HG03039 (cell line): ENCODE data around the gene CFAP157.
A peak's percentile ranks its signal among the peaks of the same experiment; 100 is the strongest.

Experiments
- ATAC-seq: cut with Tn5 transposase; IDR thresholded peaks from one replicate; pipeline ENCODE4 v1.9.1; 2021; ENCODE audit warnings: mild to moderate bottlenecking, moderate library complexity; ENCODE audit not compliant: unreplicated experiment

The CFAP157 gene

GRCh38 chr9:127714951-127715469, 8.2 kb downstream of the CFAP157 start:
- no peak for ATAC-seq

GRCh38 chr9:127715470-127716337, 8.9 kb downstream of the CFAP157 start, which contains the start of the genes PTRH1 and TTC16:
TSS of gene PTRH1 (minus strand) at chr9:127715663. CDS start at chr9:127715639, 24 bp downstream.
TSS of gene TTC16 (plus strand) at chr9:127716079. CDS start at chr9:127716146, 67 bp downstream.
- ATAC-seq: peak; percentile 89

DNA sequence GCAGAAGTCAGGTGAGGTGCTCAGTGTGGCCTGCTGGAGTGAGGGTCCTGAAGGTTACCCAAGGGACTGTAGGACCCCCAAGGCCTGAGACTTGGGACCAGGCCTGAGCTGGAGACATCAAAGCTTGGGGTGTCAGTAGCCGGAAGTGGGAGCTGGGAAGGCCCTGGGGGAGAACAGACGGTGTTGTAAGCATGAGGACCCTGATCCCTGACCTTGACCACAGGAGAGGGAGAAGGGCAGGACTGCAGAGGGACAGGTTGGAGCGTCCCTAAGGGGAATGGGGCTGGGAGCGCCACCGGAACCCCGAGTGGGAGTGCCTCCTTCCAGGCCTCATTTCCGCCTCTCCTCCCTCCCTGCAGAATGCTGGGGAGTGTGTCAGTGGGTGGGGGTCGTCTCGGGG, 9.6 kb downstream of the CFAP157 start:
- no peak for ATAC-seq

GRCh38 chr9:127717766-127718165, 11.0 kb downstream of the CFAP157 start:
- ATAC-seq: no peak

DNA sequence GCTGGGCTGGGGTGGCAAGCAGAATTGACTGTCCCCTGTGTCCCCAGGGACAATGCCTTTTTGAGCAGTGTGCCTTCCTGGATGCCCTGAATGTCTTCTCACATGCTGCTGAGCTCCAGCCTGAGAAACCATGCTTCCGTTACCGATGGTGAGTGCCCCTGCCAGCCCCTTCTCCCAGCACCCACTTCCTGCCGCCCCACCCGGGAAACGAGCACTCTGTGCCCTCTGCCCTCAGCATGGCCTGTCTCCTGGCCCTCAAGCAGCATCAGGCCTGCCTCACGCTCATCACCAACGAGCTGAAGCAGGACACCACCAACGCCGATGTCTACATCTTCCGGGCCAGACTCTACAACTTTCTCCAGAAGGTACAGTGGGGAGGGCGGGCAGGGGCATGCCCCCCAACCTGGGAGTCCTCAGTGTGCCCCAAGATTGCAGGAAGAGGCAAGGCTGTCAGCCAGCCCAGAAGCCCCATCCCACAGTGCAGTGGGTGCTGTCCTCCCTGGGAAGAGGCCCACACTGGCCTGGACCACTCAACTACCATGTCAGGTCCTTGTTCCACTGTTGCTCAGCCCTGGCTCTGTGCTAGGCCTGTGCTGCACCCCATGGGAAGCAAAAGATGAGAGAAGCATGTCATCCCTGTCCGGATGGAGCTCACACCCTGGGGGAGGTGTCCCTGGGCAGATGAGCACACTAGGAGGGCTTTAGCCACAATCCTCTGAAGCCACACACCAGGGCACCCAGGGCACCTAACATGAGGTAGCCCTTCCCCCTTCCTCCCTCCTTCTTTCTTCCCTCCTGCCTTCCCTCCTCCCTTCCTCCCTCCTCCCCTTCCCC, 13.5 kb downstream of the CFAP157 start:
- no peak for ATAC-seq

DNA sequence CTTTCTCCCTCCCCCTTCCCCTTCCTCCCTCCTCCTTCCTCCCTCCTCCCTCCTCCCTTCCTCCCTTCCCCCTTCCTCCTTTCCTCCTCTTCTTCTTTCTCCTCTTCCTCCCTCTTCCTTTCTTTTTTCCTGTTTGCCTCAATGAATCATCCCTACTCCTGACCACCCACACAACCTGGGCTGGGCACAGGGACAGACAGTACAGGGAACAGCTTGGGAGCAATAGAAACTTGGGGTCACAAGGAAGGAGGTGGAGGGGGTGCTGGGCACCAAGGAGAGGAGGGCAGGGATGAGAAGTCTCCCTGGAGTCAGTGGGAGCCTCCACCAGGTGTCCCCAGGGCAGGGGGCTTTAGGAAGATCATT, 14.1 kb downstream of the CFAP157 start:
- no peak for ATAC-seq

DNA sequence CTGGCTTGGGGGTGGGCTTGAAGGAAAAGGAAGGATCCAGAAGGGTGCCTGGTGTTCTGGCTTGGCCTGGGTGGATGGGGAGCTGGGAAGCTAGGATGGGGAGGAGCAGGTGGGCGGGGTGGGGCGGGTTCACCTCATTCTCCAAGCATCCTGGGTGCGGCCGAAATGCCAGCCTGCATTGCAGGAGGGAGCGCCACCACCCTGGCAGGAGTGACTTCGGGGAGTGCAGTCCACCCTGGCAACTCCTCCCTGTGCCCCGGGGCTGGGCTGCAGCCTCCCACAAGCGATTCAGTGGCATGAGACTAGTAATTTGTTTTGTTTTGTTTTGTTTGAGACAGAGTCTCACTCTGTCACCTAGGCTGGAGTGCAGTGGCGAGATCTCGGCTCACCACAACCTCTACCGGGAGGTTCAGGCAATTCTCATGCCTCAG, 14.6 kb downstream of the CFAP157 start:
- no peak for ATAC-seq

GRCh38 chr9:127722055-127722745, 15.4 kb downstream of the CFAP157 start:
- ATAC-seq: no peak

GRCh38 chr9:127723013-127723412, 16.2 kb downstream of the CFAP157 start:
- ATAC-seq: no peak

DNA sequence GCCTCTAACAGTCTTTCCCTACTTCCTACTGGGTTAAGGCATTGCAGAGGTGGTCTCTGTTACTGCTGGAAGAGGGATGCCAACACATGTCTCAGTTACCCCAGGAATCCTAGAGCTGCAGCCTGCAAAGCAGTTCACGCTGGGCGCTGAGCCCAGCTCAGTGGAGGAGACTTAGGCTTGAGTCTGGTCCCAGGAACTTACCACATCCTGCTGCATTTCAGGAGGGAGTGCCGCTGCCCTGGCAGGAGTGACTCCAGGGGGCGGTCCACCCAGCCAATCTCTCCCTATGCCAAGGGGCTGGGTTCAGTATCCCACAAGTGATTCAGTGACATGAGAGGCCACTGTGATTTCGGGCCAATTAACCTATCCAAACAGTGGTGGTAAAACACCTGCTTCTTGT, 16.7 kb downstream of the CFAP157 start:
- no peak for ATAC-seq

DNA sequence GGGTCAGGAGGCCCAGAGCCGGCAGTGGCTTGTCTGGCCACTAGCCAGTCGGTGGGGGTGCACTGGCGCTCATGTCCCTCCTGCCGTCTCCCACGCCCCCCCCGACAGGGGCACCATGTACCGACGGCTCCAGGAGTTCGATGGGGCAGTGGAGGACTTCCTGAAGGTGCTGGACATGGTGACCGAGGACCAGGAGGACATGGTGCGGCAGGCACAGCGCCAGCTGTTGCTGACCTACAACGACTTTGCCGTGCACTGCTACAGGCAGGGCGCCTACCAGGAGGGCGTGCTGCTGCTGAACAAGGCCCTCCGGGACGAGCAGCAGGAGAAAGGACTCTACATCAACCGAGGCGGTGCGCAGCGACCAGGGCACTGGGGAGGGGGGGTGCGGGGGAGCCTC, 17.2 kb downstream of the CFAP157 start:
- no peak for ATAC-seq

DNA sequence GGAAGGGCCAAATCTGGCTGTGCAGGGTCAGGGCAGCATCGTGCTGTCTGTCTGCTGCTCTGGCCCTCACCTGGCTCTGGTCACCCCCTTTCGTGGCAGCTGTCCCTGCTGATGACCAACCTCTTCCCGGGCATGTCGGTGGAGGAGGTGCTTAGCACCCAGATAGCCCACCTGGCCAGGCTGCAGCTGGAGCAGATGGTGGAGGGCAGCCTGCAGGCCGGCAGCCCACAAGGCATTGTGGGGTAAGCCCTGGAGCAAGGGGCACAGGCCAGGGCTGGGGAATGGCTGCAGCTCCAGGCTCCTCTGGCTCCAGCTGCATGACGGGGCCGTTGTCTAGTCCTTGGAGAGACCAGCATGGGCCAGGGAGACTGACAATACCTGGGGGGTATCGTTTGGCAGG, 20.1 kb downstream of the CFAP157 start:
- no peak for ATAC-seq

DNA sequence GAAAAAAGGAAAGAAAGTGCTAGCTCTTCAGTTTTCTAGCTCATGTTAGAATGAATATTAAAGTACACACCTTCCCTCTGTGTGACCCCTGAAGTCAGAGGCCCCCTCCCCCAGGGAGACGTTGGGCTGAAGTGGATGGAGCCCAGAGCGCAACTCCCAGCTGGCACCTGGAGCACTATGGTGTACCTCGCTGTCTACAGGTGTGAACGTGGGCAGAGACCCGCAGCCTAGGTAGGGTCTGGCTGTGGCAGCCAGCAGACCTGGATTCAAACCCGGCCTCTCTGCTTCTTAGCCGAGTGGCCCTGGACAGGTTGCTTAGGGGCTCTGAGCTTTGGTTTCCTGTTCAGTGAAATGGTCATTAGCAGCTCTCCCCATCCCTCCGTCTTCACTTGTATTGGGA, 22.0 kb downstream of the CFAP157 start:
- no peak for ATAC-seq

DNA sequence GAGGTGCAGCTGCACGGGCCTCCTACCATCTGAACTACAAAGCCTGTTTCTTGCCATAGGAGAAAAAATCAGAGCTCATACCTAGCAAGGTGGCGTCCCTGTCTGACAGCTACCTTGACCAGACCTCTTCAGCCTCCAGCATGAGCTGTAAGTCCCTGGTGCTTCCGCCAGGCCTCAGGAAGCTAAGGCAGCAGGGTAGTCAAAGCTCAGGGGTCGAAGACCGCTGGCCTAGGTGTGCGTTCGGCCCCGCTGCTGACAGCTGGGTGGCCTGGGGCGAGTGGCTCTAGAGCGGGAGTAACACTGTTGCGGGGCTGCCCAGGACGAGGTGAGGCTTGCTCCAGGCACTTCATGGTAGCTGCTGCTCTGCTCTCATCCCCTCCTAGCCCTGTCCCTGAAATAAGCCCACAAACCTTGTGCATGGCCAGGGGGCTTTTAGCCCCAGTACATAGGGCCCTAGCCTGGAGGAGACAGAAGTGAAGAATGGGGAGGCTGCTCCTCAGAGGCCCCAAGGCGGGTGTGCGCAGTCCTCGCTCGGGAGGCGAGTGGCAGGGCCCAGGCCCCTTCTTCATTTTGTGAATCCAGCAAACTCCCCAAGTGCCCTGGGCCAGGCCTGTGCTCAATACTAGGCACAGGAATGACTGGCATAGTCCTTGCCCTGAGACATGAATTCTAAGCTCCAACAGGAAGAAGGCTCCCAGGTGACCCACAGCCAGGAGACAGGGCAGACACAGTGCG, 22.9 kb downstream of the CFAP157 start:
- ATAC-seq: no peak

DNA sequence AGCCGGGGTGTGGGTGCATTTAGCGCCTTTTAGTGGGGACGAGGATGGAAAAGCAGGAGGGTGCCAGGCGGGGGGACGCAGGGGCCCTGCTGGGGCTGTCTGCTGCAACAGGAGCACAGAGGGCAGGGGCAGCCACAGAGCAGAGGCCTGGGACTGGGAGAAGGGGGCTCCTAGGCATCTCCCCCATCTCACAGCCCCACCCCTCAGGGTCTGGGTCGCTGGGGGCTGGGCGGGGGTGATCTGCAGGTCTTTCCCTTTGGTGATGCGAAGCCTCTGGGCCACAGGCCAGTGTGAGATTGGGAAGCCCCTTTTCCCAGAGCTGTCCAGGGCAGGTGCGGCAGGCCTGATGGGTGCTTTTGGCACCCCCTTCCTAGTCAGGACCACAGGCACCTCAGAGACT, 23.5 kb downstream of the CFAP157 start:
- no peak for ATAC-seq

- no peak for ATAC-seq
Measured at GRCh38 chr9:127730799-127731410, 24.1 kb downstream of the CFAP157 start.

DNA sequence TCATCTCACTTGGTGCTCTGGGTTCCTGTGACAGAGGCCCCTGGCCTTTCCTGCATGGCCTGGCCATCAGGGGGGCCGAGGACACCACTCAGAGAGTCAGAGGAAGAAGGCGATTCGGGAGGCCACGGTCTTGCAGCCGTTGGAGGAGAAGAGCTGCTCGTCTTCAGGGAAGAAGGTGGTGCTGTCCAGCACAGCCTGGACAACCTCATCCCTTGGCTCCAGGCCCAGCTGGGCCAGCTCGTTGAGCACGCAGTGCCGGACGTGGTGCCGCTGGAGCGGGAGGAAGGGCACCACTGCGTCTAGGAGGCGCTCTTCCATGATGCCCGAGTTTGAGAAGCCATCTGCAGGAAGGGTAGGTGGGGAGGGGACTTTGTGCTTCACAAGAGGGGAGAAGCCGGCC, 25.1 kb downstream of the CFAP157 start:
- no peak for ATAC-seq

DNA sequence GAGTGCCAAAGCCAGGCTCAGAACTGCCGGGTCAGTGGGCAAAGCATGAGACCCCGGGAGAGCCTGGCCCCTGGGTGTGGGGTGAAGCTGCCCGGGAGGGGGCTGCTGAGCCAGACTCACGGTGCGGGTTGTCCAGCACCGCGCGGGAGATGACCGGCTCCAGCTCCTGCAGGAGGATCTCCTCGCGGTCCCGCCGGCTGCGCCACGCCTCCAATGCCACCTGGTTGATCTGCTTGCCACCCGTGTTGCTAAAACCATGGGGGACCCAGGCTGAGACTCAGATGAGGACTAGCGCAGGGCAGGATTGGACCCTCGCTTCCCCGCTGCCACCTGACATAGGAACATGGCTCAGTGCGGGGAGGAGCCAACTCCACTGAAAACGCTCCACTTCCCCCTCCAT, 25.7 kb downstream of the CFAP157 start:
- no peak for ATAC-seq

DNA sequence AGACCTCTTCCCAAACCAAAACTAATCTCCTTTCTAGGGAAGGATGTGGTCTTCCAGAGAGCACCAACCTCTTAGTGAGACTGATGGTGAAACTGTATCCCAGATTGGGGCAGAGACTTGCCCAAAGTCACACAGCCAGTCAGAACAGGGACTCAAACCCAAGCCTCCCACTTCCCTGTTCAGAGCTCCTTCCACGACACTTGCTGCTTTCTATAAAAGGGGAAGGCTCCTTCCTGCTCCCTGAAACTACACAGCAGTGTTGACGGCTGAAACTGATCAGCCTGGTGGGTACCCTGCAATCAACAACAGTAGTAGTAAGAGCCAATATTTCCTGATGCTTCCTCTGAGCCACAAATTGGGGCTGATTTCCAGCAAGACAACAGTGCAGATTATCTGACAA, 26.8 kb downstream of the CFAP157 start:
- no peak for ATAC-seq

DNA sequence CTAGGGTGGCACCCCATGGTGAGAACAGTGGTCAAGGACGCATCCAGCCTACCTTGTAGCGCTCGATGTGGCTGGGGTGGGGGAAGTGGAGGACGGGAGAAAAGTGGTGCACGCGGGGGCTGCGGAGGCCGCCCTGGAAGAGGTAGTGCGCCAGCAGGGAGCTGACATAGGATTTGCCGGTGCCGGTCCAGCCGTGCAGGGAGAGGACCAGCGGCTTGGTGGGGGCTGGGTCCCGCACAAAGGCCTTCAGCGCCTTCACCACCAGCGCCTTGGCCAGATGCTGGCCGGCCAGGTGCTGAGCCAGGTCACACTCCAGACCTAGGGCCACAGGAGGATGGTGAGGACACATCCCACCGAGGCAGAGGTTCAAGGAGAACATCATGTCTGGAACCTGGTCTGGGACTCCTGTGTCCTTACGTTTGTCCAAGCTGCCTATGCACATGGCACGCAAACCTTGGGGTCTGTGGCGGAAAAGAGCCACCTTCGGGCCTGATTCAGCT, 27.5 kb downstream of the CFAP157 start:
- no peak for ATAC-seq
